GM21423 (cell line): ENCODE data around the gene HORMAD2.

Experiments used
- ATAC-seq: cut with Tn5 transposase; IDR thresholded peaks from one replicate; pipeline ENCODE4 v1.9.1; 2021; ENCODE audit warnings: mild to moderate bottlenecking, moderate library complexity; ENCODE audit not compliant: unreplicated experiment

Gene HORMAD2, protein sequence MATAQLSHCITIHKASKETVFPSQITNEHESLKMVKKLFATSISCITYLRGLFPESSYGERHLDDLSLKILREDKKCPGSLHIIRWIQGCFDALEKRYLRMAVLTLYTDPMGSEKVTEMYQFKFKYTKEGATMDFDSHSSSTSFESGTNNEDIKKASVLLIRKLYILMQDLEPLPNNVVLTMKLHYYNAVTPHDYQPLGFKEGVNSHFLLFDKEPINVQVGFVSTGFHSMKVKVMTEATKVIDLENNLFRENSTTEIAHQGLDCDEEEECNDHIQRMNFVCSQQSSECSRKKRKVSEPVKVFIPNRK

DNA sequence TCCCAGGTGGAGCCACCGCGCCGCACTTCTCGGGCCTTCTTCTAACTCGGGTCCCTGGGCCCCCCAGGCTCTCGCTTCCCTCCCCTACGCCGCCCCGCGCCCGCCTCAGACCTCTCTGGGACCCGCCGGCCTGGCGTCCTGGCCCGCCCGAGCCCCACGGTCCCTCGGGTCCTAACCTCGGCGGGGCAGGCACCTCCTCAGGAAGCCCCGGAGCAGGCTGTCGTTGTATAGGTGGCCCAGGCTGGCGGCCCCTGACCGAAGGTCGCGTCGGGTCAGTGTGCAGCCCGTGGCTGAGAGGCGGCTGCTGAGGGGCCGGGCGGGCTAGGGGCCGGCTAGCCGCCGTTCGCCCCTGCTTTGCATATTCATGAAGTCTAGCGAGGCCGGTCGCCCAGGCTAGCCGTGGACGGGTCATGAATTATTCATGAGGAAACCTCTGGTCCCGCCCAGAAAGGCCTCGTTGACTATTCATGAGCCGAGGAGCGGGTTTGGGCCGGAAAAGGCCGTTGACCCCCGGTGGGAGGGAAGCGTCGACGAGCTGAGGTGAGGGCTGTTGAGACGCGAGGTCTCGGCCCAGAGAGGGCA, at the start of gene HORMAD2:
Gene HORMAD2 (plus strand): TSS at position 513 of the 582 bp plus-strand sequence. CDS start 13,489 bp downstream, outside the sequence.
- ATAC-seq: no peak

DNA sequence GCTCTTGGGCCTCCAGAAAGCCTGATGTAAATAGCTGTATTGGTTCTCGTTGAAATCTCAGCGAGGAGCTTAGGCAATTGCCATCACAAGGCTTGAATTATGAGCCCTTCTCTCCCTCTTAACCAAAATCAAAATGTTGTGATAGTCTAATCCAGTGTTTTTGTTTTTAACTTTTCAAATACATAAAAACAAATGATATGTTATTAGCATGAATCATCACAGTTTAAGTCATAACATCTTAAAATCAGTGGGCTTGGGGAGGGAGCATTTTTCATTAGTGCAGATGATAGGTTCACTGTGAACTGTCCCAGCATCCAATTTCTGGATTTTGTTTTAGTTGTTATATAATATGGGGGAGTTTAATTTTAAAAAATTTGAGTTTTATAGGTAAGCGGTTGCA, 48.9 kb upstream of the HORMAD2 start:
- no peak for ATAC-seq

DNA sequence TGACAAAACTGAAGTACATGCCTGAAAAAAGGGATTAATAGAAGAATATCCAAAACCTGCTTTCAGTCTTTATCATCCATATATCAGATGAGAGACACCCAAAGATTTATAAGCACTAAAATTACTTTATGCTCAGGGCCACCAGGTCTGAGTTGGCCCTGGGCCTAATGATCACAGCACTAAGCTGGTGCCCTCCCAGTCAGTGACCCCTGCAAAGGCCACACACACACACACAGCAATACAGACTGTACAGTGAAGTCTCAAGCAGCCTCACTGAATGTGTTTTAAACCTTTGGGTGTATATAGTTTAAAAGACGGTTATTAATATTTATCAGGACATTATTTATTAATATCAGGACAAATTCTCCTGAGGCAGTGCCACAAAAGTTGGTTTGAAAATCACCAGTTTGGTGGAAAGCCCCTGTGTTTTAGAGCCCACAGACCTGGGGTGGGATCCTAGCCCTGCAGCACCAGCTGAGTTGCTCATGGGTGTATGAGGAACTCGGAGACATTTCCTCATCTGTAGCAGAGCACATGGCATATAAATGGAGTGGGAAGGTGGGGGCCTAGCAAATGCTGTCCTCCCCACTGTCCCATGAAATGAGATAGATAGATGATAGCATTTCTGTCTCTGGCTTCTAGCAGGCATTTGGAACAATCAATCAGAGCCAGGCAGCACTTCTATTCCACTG, 48.4 kb upstream of the HORMAD2 start:
- ATAC-seq: no peak

DNA sequence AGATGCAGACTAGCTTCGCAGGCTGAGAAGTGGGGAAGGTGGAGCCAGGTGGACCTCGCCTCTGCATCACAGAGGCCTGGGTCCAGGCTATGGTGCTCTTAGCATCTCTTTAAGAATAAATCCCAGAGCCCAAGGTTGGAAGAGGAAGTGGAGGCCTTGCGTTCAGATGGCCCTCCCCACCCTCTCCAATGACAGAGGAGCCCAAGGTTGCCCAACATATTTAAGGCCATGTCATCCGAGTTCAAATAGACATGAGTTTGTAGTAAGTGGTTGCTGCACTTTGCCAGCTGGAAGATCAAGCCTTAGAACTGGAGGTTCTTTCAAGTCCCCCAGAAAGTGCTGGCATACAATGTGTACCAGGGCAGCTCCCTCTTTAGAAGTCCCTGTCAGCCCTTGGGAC, 47.1 kb upstream of the HORMAD2 start:
- no peak for ATAC-seq

DNA sequence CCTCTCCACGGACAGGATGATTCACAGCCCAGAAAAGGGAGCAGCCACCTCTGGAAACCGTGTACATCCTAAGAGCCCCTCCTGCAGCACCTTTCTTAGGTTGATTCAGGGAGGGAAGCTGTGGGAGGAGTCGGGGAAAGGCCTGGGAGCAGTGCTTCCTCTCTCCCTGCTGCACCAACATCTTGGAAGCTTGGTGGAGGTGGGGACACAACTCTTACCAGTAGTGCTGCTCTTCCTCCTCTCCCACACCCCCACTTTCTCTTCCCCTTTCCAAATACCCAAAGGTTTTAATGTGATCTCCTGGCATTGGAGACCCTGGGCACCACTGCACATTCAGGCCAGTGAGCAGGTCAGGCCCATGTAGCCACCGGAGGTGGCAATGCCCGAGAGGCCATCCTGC, 46.4 kb upstream of the HORMAD2 start:
- ATAC-seq: no peak

DNA sequence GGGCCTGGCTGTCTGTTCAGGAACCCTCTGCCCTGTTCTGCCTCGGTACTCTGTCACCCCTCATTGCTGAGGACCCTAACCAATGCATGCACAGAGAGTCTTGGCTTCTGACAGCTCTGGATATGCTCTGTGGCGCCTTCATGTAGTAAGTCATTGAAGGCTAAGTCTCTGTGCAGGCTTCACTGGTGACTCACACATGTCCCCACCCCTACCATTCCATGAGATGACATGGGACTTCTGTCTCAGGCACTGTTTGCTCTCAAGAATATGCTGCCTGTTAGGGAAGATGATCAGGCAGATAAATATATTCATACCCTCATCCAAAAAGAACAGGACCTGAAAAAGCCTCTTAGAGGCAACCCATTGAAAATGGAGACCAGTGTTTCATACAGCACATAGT, 43.6 kb upstream of the HORMAD2 start:
- no peak for ATAC-seq

DNA sequence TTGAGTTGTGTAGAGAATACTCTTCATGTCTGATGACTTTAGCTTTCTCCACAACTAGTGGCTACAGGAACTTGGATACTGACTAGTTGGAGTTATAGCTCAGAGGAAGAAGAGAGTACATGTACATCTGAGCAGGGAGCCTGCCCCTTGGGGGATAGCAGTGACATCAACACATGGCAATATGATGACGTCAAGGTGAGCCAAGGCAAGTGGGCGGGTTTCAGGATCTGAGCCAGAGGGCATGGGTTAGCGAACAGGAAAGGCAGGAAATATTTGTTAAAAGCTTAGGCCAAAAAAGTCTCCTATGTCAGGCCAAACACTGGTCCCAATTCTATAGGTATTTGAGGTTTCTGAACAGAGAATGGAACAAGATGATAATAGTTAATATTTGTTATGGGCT, 42.0 kb upstream of the HORMAD2 start:
- ATAC-seq: no peak

DNA sequence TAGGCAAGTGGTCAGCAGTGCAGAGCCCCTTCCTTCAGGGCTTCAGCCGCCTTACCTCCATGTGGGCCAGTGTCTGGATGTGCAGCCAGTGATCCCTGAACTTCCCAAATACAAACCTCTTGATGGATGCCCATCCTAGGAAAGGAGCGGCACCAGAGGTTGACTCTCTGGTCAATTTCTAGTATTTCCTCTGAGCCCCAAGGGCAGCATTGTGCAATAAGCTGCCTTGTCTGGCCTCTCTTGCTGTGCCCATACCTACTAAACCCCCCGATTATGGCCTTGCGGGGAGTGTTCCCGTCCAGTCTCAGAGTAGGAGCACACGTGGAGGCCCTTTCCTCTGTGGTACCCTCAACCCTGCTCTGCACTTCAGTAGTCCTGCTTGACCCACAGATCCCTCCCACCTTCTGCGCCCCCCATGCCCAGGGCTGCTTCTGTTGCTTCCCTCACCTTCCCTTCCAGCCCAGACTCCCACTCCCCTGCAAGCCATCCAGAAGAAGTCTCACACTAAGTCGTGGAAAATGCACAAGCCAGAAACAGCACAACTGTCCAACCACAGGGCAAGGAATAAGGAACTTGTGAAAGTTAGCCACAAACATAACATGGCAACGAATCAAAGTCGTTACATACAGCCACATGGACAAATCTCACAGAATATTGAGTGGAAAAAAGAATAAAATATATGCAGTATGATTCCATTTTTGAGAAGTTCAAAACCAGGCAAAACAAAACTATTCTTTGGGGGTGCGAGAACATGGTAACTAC, 39.6 kb upstream of the HORMAD2 start:
- ATAC-seq: no peak

DNA sequence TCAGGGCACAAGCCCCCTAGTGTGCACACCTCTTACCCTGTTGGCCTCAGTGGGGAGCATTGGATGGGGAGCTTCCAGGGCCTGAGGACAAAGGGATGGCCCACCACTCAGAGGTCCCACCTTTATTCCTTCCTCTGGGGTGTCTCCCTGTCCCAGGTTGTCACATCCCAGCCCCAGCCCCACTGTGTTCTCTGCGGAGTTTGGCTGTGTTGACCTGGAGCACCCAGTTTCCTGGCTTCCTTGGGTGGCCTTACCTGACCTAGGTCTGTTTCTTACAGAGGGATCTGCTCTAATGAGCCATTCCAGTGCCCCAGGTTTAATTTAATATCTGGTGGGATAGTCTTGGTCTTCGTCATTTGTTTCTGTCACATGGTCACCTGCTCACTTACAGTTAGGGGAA, 38.8 kb upstream of the HORMAD2 start:
- no peak for ATAC-seq

DNA sequence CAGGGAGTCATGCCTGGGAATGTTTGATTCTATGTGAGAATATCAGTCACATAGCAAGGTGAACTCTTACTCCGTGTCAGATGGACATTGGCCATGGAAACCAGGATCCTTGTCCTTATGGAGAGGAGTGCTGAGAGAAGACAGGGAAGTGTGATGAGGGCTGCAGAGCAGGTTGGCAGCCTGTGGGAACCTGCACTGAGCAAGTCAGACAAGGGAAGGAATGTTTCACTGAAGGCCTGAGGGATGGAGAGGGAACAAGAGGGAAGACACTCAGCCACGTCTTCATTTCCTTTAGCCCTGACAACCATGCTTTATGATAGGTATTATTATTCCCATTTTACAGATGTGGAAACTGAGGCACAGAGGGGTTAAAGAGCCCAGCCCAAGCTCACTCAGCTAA, 38.4 kb upstream of the HORMAD2 start:
- no peak for ATAC-seq

DNA sequence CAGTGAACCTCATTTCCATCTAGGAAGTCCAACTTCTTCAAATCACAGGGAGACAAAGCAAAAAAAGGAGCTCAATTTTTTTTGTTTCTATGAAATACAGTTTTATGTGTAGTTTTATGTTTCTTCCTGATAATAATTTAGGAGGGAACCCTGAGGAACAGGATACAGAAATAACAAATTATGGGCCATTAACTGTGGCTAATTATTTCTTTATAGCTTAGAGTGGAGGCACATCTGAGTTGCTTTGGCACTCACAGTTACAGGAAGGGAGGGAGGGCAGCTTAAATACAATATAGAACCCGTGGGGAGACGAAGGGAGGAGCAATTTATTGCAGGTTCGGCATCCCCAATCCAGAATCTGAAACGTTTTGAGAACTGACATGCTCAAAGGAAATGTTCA, 37.1 kb upstream of the HORMAD2 start:
- ATAC-seq: no peak

DNA sequence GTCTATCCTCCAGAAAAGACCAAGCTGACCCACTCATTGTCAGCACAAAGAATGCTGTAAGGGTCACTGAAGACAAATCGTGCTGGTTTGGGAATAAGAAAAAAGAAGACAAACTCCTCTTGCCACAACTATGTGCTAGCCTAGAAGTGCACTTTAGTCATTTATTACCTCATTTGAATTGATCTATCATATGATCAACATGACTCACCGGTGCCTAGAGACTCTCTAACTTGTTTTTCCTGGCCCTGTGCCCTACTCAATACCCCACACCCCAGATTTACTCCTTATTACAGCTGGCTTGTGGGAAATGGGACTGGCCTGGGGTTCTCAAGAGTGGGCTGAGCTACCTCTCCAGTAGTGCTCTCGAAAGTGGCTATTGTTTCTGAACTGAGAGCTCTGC, 35.9 kb upstream of the HORMAD2 start:
- ATAC-seq: no peak

DNA sequence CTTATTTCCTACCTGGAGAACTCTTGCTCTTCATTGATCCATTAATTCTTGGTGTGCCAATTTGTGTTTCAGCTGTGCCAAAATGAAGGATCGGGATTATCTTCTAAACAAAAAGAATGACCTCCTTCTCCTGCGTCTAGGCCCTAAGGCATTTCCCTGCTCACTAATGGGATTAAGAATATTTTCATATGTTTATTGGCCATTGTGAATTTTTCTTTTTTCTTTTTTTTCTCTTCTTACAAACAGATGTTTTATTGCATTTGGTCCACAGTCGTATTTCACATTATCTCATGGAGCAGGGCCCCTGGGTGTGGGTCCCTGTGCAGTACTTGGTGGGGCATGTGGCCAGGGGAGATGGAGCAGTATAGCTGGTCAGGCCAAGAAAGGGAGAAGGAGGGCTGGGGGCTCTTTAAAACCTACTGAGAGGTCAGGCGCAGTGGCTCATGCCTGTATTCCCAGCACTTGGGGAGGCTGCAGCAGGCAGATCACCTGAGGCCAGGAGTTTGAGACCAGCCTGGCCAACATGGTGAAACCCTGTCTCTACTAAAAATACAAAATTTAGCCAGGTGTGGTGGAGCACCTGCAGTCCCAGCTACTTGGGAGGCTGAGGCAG, 35.3 kb upstream of the HORMAD2 start:
- ATAC-seq: no peak

DNA sequence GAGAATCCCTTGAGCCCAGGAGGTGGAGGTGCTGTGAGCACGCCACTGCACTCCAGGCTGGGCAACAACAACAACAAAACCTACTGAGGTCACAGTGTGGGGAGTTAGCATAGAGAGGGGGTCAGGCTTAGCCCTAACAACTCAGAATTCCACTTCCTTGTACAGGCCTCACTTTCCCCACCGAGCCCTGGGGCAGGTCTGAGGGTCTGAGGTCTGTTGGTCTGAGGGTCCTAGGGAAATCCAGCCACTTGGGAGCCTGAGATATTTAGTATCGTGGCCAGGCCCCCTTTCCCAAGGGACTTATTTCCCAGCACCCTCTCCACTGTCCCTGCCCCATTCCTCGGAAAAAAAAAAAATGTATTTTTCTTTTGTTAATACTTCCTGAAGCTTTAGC, 34.8 kb upstream of the HORMAD2 start:
- ATAC-seq: no peak

DNA sequence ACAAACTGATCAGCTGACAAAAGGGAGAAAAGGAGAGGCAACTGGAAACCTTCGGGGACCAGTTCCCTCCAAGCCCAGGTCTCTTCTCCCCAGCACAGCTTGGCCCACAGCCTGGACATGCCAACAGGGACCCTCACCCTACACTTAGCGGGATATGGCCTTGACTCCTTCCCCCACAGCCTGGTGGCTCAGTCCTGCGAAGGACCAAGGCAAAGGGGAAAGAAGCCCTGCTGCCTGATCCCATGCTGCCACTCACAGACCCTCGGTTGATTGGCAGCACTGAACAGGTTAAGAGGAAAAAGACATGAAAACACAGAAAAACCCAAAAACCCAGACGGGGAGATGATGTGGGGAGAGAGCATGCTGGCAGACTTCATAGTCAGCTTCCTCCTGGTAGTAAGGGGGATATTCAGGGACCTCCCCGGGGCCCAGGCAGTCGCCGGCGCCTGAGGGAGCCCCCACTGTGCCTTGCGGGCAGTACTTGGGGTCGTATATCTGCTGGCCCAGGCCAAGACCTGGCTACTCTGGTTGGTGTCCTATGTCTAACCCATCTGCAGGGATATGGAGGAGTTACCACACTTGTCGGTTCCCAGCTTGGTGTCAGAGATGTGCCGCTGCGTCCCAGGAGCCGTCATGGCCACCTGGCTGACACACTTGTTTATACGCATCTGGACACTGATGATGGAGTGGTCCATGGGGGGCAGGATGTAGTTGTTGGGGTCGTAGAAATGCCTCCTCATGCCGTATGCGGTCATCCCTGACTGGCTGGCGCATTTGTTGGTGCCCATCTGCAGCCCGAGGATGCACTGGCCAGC, 34.2 kb upstream of the HORMAD2 start:
- no peak for ATAC-seq

DNA sequence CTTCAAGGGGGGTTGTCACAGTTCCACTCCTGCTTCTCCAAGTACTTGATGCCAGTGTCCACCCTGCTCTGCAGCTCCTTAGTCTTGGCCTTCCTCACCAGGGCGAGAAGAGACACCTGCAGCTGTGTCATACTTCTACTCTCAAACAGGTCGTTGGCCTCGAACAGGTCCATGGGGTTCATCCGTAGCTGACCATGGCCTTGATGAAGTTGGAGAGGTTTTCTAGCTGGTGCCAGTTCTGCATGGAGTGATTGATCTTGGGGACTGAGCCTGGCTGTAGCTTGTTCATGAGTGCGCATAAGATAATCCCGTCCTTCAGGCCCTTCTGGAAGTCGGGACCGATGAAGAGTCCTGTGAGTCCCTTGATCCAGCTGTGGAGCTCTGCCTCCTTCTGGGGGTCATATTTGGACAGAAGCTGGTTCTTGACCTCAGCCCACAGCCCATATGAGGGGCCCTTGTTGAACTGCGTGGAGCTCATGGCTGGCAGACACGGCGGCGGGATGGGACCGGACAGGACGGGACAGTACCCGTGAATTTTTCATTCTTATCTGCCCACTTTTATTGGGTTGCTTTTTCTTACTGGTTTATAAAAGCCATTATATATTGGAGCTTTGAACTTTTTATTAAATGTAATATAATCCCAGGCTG, 33.4 kb upstream of the HORMAD2 start:
- ATAC-seq: no peak

DNA sequence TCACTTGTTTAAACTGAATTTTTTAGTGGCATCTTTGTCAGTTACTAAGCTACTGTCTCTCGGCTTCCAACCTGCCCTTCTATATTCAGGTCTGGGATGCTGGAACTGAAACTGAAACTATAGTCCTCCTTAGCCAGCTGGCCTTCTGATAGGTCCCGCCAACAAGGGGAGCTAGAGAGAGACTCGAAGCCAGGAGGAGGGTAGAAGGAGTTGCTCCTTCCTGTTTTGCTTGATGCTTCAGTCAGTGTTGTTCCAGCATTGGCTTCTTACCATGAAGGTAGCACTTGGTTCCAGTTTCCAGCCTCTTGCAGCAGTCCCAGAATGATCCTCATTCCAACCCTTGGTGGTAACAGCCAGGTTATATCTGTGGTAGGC, 32.9 kb upstream of the HORMAD2 start:
- no peak for ATAC-seq

DNA sequence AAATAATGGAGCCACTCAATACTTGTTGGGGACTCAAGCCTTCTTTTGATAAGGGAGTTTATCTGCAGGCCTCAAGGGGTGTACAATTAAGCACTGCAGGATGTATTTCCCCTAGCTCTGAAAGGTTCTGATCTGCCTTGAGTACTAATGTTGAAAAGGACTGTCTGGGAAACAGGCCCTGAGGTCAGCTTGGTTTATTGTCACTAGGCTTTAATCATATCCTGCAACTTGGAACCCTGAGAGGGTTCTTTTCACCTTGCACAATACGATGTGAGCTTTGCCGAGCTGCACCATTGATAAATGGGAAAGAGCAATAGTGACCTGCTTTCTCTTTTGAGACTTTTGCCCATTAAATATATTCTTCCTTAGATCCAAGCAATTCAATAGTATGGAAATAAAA, 31.6 kb upstream of the HORMAD2 start:
- ATAC-seq: no peak

DNA sequence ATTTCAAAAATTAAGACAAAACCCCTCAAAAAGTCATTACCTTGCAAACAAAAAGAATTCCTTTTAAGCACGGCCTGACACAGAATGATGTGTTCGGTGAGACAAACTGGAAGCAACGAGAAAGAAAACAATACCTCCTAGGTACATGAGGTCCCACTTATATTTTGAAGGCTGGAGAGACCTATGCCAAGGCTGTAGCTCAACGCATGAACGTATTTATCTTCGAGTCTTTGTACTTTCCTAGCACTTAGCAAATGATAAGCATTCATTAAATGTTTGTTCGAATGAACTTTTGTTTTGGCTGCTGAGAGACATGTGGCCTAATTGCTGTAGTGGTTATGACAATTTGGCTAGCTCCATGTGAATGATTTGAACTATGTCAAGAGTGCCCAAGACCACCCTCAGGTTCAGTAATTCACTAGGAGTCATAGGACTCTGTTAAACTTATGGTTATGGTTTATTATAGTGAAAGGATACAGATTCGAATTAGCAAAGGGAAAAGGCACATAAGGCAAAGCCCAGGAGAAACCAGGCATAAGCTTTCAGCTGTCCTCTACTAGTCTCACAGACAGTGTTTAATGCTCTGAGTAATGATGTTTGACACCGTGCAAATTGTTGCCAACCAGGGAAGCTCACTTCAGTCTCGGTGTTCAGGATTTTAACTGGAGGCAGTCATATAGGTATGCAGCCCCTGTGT, 26.0 kb upstream of the HORMAD2 start:
- ATAC-seq: no peak

DNA sequence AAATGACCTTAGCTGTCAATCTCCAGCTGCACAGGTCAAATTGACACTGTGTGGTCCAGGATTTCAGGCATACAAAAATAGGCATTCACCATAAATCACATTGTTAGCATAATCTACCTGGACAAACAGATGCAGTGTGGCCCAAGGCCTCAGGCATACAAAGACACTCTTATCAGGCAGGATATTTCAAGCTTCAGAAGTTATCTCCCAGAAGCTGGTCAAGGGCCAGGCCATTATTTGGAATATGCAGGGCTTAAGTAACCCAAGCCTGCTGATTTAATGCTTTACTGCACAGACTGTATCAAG, 25.5 kb upstream of the HORMAD2 start:
- no peak for ATAC-seq
